Measurements from ENCODE around the gene NOXRED1.

DNA sequence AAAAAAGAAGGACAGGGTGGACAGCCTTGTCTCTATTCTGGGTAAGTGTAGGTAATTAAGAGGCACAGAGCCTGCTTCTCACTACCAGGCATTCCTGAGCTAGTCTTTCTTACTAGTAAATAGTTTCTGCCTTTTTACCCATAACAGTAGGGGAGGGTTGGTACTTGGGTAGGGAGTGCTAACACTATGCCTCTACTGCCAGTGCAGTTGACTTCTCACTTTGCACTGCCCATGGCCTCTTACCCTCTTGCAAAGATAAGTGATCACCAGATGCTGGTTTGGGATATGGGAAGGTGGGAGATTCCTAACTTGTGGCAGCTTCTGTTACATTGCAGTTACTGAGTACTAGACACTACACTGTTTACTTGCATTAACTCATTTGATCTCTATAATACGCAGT, 46.2 kb upstream of the NOXRED1 start:
- TF ChIP-seq HDGF (IDR thresholded peaks at IDR 0.05; ENCODE audit: borderline replicate concordance) = no peak
- TF ChIP-seq BHLHE40 (IDR thresholded peaks at IDR 0.05; ENCODE audit: borderline replicate concordance) = no peak
- no peak for TF ChIP-seq SUZ12 (IDR thresholded peaks at IDR 0.05)
- no peak for TF ChIP-seq SP1 (IDR thresholded peaks at IDR 0.05)
- no peak for TF ChIP-seq LEF1 (IDR thresholded peaks at IDR 0.05; ENCODE audit: borderline replicate concordance)
- no peak for TF ChIP-seq NFRKB (IDR thresholded peaks at IDR 0.05)
- TF ChIP-seq ZNF384 (IDR thresholded peaks at IDR 0.05) = no peak
- TF ChIP-seq FOXA1 (IDR thresholded peaks at IDR 0.05) = no peak
- TF ChIP-seq CTBP1 (IDR thresholded peaks at IDR 0.05; ENCODE audit: borderline replicate concordance) = no peak
- TF ChIP-seq TARDBP (IDR thresholded peaks at IDR 0.05) = no peak
- TF ChIP-seq ARNT (IDR thresholded peaks at IDR 0.05) = no peak

Measured in HEK293T (cell line).